HepG2 (cell line): ENCODE measurements around the gene ZFP92. TPM values are rescaled to one million over a fixed set of nuclear protein-coding genes. Genes with fewer than 3 reads are reported as not detected.
A peak's percentile ranks its signal among the peaks of the same experiment; 100 is the strongest.

Source experiments
- ATAC-seq: fragments of 200-7000 bp; cut with Tn5 transposase; 3 replicates; pipeline ENCODE4 v1.9.1; 2020; ENCODE audit warnings: mild to moderate bottlenecking, moderate library complexity
- BruUV-seq: library from RNA; stranded (reverse); fragments of 400-500 nt; replicated peaks from 2 replicates; lab custom pipeline; 2021; lab: Mats Ljungman, UMichigan
- CTCF ChIA-PET: fragments of 300-600 bp; formaldehyde crosslinking; extraction: SDS; loops from one replicate; lab custom pipeline; 2021; ENCODE audit warnings: low total read pairs, inconsistent platforms, low intra/inter-chr PET ratio; lab: Yijun Ruan, JAX
- POLR2A ChIA-PET: fragments of 350-600 bp; sonication (Branson Sonifier 250); formaldehyde crosslinking; loops from one replicate; lab custom pipeline; 2020; ENCODE audit warnings: antibody characterized with exemption, inconsistent platforms; lab: Yijun Ruan, JAX
- DNase-seq: peaks from one replicate; pipeline ENCODE4 v3.0.0-alpha.2; 2015; ENCODE audit warnings: low spot score
- FAIRE-seq: peaks from 3 replicates; lab custom pipeline; 2011; peaks lifted over from hg19 to GRCh38; lab: Jason Lieb, UNC
- H2AFZ ChIP-seq: one replicate; pipeline ENCODE4 v1.6.1; 2011; ENCODE audit warnings: low read length, inconsistent platforms
- H3K27ac ChIP-seq: fragments of 300-600 bp; 3 replicates; pipeline ENCODE4 v1.8.0; 2011; ENCODE audit warnings: mixed run types, mild to moderate bottlenecking, mixed read lengths, low read length, inconsistent platforms; ENCODE audit not compliant: insufficient read depth; ENCODE audit errors: extremely low read length
- H3K27me3 ChIP-seq, 2 experiments: fragments of 200-600 bp in 1 of 2; 2 replicates in 1 of 2; 3 replicates in 1 of 2; pipeline versions ENCODE4 v1.6.0 to v1.8.0; 2011; ENCODE audit warnings: low read length in 2 of 2, mild to moderate bottlenecking in 2 of 2, moderate library complexity in 2 of 2, inconsistent platforms in 1 of 2; ENCODE audit not compliant: insufficient read depth in 2 of 2, control insufficient read depth in 1 of 2
- H3K36me3 ChIP-seq, 2 experiments: fragments of 200-600 bp in 1 of 2; replicated peaks in 1 of 2; 2 replicates in 1 of 2; 3 replicates in 1 of 2; pipeline versions ENCODE4 v1.5.1 to v1.8.0; 2011; ENCODE audit warnings: low read length in 2 of 2, inconsistent platforms in 1 of 2; ENCODE audit not compliant: insufficient read depth in 2 of 2, control insufficient read depth in 1 of 2
- H3K4me1 ChIP-seq: 2 replicates; pipeline ENCODE4 v1.5.1; 2012; ENCODE audit warnings: low read length, inconsistent platforms; ENCODE audit not compliant: insufficient read depth
- H3K4me2 ChIP-seq: 2 replicates; pipeline ENCODE4 v1.6.0; 2011; ENCODE audit warnings: low read depth, low read length, inconsistent platforms
- H3K4me3 ChIP-seq, 3 experiments: fragments of 200-600 bp in 1 of 3; sonication (generic), shearing (Covaris generic) in 1 of 3; replicated peaks in 1 of 3; 2 replicates each; pipeline ENCODE4 v1.5.1; 2011 to 2016; ENCODE audit warnings: low read length in 3 of 3, inconsistent platforms in 2 of 3, low read depth in 2 of 3, mild to moderate bottlenecking in 2 of 3, control low read depth in 1 of 3, mixed read lengths in 1 of 3; ENCODE audit not compliant: insufficient read depth in 1 of 3
- H3K79me2 ChIP-seq: one replicate; pipeline ENCODE4 v1.6.1; 2011; ENCODE audit warnings: low read length, inconsistent platforms; ENCODE audit not compliant: insufficient read depth
- H3K9ac ChIP-seq: 2 replicates; pipeline ENCODE4 v1.6.0; 2011; ENCODE audit warnings: mild to moderate bottlenecking, low read depth, low read length, inconsistent platforms; ENCODE audit not compliant: insufficient read depth
- H3K9me3 ChIP-seq: 2 replicates; pipeline ENCODE4 v1.5.1; 2012; ENCODE audit warnings: mild to moderate bottlenecking, low read length
- H4K20me1 ChIP-seq: 2 replicates; pipeline ENCODE4 v1.6.0; 2011; ENCODE audit warnings: inconsistent platforms, mild to moderate bottlenecking, low read length, moderate library complexity; ENCODE audit not compliant: insufficient read depth
- CTCF ChIP-seq: sonication (generic); formaldehyde crosslinking; IDR thresholded peaks from 2 replicates; pipeline ENCODE4 v1.5.0; 2020; ENCODE audit warnings: mild to moderate bottlenecking, missing genetic modification reagents, moderate library complexity
- KLF11 ChIP-seq: IDR thresholded peaks from 2 replicates; pipeline ENCODE4 v1.6.1; 2016; ENCODE audit warnings: missing compliant biosample characterization
- SMC3 ChIP-seq: IDR thresholded peaks from 2 replicates; pipeline ENCODE4 v1.6.1; 2011; ENCODE audit warnings: low read length, improper control_type of control experiment
- STAG1 ChIP-seq: sonication (generic); formaldehyde crosslinking; IDR thresholded peaks from 2 replicates; pipeline ENCODE4 v1.4.0; 2020; ENCODE audit warnings: missing genetic modification reagents
- ZNF780A ChIP-seq: sonication (generic); formaldehyde crosslinking; IDR thresholded peaks from 2 replicates; pipeline ENCODE4 v1.8.0; 2022; ENCODE audit warnings: mild to moderate bottlenecking, missing genetic modification reagents, moderate library complexity
- ZSCAN31 ChIP-seq: sonication (generic); formaldehyde crosslinking; IDR thresholded peaks from 2 replicates; pipeline ENCODE4 v1.5.0; 2020; ENCODE audit warnings: low read depth, mild to moderate bottlenecking, missing genetic modification reagents
- WGBS: methylation state at CpG from one replicate; pipeline ENCODE4 v1.1.6; 2017; ENCODE audit warnings: low lambda C conversion rate; 5-methylcytosine and 5-hydroxymethylcytosine counted together
- in situ Hi-C: cut with HindIII; loops from 2 replicates; pipeline ENCODE4 v1.10.0; 2017; ENCODE audit warnings: low pct_unique_long_range_greater_than_20kb; ENCODE audit not compliant: extremely low pct_ligation_motif_present
- intact Hi-C: fragments of 100-400 bp; cut with micrococcal nuclease; formaldehyde crosslinking; loops from one replicate; pipeline ENCODE4 v1.10.0; 2022; ENCODE audit not compliant: unreplicated experiment
- polyA plus RNA-seq, 8 experiments: library from polyadenylated mRNA; depleted of rRNA in 3 of 8; stranded (reverse) in 7 of 8; unstranded in 1 of 8; fragments of >200 nt; fragmentation: Illumina TruSeq in 4 of 8; extraction: Trizol in 4 of 8; gene quantifications; 2 replicates each; pipeline versions ENCODE4 v1.2.1 to v1.2.3, GENCODE V29; 2011 to 2016; ENCODE audit warnings: low read depth in 4 of 8, missing spikeins in 1 of 8, mixed read lengths in 1 of 8; ENCODE audit not compliant: insufficient read depth in 1 of 8
- small RNA-seq, 3 experiments: library from RNA; depleted of rRNA; stranded (forward); fragments of <200 nt; gene quantifications; one replicate each; pipeline ENCODE3, GENCODE V24; 2012; ENCODE audit warnings: low read depth in 2 of 3, low replicate concordance in 1 of 3; ENCODE audit not compliant: insufficient read length in 3 of 3, insufficient read depth in 2 of 3
- total RNA-seq, 5 experiments: library from RNA; depleted of rRNA; stranded (reverse); fragments of >200 nt; fragmentation: Illumina TruSeq; extraction: Trizol; gene quantifications; 2 replicates each; pipeline ENCODE4 v1.2.3, GENCODE V29; 2016; ENCODE audit warnings: low read depth in 1 of 5
- TF ChIP-seq, protein P1 (sequence below): sonication (generic); formaldehyde crosslinking; IDR thresholded peaks from 2 replicates; pipeline ENCODE4 v1.5.1; 2020; ENCODE audit warnings: missing genetic modification reagents, mild to moderate bottlenecking, borderline replicate concordance

ZFP92 gene
- total and polyA plus RNA-seq, 2 of the 13 experiments (the other 11 are each of a cell fraction or from before 2014, with no cell fraction given) = 0.02 TPM; not detected in 1

DNA sequence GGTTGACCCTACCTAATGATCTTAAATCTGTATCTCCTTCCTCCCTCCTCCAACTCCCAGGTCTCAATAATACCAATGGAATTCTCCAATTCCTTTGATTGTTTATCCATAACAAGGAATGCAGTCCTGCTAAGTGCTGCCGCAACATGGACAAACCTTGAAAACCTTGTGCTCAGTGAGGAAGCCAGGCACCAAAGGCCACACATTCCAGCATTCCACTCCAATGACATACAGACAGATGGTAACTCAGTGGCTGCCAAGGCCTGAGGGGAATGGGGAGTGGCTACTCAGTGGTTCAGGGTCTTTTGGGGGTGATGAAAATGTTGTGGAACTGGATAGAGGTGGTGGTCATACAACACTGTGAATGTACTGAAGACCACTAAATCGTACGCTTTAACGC lies 48.7 kb downstream of the ZFP92 start (continued):
- TF ChIP-seq, protein P1, sequence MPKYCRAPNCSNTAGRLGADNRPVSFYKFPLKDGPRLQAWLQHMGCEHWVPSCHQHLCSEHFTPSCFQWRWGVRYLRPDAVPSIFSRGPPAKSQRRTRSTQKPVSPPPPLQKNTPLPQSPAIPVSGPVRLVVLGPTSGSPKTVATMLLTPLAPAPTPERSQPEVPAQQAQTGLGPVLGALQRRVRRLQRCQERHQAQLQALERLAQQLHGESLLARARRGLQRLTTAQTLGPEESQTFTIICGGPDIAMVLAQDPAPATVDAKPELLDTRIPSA (CRISPR knock-in tag) = no peak
- TF ChIP-seq ZSCAN31 (CRISPR knock-in tag) = no peak
- TF ChIP-seq, all 625 proteins: peak for 0

DNA sequence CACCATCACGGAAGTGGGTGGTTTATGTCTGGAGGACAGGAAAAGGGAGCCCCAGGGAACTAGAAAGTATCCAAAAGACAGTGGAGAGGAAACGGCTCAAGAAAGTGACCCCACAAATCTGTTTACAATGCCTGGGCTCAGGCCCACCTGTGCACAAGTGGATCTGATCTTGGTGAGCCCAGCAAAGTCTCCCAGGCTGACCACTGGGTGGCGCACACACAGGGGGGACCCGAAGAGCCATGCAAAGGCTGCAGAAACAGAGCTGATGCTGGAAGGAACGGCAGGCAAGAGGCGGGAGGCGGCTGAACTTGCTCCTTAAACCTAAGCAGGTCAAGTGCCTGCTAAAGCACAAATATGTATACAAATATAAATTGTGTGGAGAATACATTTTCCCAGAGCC lies 49.6 kb downstream of the ZFP92 start:
- in situ Hi-C loops = no loop called here
- TF ChIP-seq STAG1 (CRISPR knock-in tag) (peak; percentile 48), KLF11 (CRISPR knock-in tag) (no peak), ZNF780A (CRISPR knock-in tag) (no peak), SMC3 (peak; percentile 55), CTCF (CRISPR knock-in tag) (peak; percentile 78)
- TF ChIP-seq, all 625 proteins: peak for 3
- 65% methylated on average over 5 of the region's 7 CpGs for WGBS
- Histone ChIP-seq H3K9ac (no peak overlapping the region), H3K9me3 (no peaks in the 10 kb centered on the region), H3K27me3 (no peaks in the 10 kb centered on the region), H3K27ac (no peak overlapping the region), H3K4me1 (no peaks in the 10 kb centered on the region), H2AFZ (no peak overlapping the region), H3K36me3 (peaks cover 0 to 3% of the 10 kb centered on the region in 2 experiments; a peak in 2 of 5 replicates), H3K4me3 (no peak overlapping the region), H3K79me2 (no peaks in the 10 kb centered on the region), H4K20me1 (no peaks in the 10 kb centered on the region), H3K4me2 (no peak overlapping the region)
- FAIRE-seq = peak; percentile 87
- ChIA-PET POLR2A (interaction anchor here (0.6 to 0.8 kb wide), 2 partner anchors 10 to 488 kb away, joined by 3 to 4 read pairs; partner anchors contain the start of gene HAUS7), CTCF (interaction anchor here (0.7 to 2.0 kb wide), 4 partner anchors 10 to 47 kb away, joined by 3 to 20 read pairs (median 4); partner anchors contain the start of genes BGN and HAUS7)
- ATAC-seq = peak; percentile 88
- intact Hi-C loops = loop anchor here (1.0 kb wide), 1 partner anchor 46 kb away; no protein-coding TSS in a partner anchor
- DNase-seq = peak; percentile 15
- BruUV-seq = no TSS peak

Small RNA genes lying within 50 kb of the gene (small RNA-seq; reads per million reads assigned to genes)
- gene RN7SL667P = 0 reads per million in 3 experiments

Other genes starting within 250 kb of the ZFP92 start
- not detected in 2 replicates for gene MAGEA1, start 232.2 kb upstream of the ZFP92 start, total RNA-seq (2016; rRNA removed; fragmentation: Illumina TruSeq; extraction: Trizol)
- gene MAGEA1, start 232.2 kb upstream of the ZFP92 start, polyA plus RNA-seq (2011; rRNA removed) = not detected in 2 replicates
- not detected in 2 replicates for gene PNMA6F, start 89.7 kb upstream of the ZFP92 start, total RNA-seq (2016; rRNA removed; fragmentation: Illumina TruSeq; extraction: Trizol)
- not detected in 2 replicates for gene PNMA6F, start 89.7 kb upstream of the ZFP92 start, polyA plus RNA-seq (2011; rRNA removed)
- gene ZNF275, start 77.3 kb upstream of the ZFP92 start, total RNA-seq (2016; rRNA removed; fragmentation: Illumina TruSeq; extraction: Trizol) = 6.4 and 9.5 TPM in 2 replicates
- gene ZNF275, start 77.3 kb upstream of the ZFP92 start, polyA plus RNA-seq (2011; rRNA removed) = 11.1 and 11.8 TPM in 2 replicates
- not detected in 2 replicates for gene PNMA6E, start 10.1 kb upstream of the ZFP92 start, total RNA-seq (2016; rRNA removed; fragmentation: Illumina TruSeq; extraction: Trizol)
- gene PNMA6E, start 10.1 kb upstream of the ZFP92 start, polyA plus RNA-seq (2011; rRNA removed) = not detected in 2 replicates
- gene TREX2, start 34.6 kb downstream of the ZFP92 start, total RNA-seq (2016; rRNA removed; fragmentation: Illumina TruSeq; extraction: Trizol) = 0.18 TPM in 1 of 2 replicates, not detected in the other
- 0.13 and 0.17 TPM in 2 replicates for gene TREX2, start 34.6 kb downstream of the ZFP92 start, polyA plus RNA-seq (2011; rRNA removed)
- gene HAUS7, start 59.1 kb downstream of the ZFP92 start, total RNA-seq (2016; rRNA removed; fragmentation: Illumina TruSeq; extraction: Trizol) = 42.4 and 52.1 TPM in 2 replicates
- gene HAUS7, start 59.1 kb downstream of the ZFP92 start, polyA plus RNA-seq (2011; rRNA removed) = 9.1 and 10.9 TPM in 2 replicates
- gene BGN, start 83.5 kb downstream of the ZFP92 start, total RNA-seq (2016; rRNA removed; fragmentation: Illumina TruSeq; extraction: Trizol) = 0.18 TPM in 1 of 2 replicates, not detected in the other
- gene BGN, start 83.5 kb downstream of the ZFP92 start, polyA plus RNA-seq (2011; rRNA removed) = 0.40 and 0.63 TPM in 2 replicates
- gene ATP2B3, start 106.2 kb downstream of the ZFP92 start, total RNA-seq (2016; rRNA removed; fragmentation: Illumina TruSeq; extraction: Trizol) = not detected in 2 replicates
- not detected in 2 replicates for gene ATP2B3, start 106.2 kb downstream of the ZFP92 start, polyA plus RNA-seq (2011; rRNA removed)
- gene CCNQ, start 187.7 kb downstream of the ZFP92 start, total RNA-seq (2016; rRNA removed; fragmentation: Illumina TruSeq; extraction: Trizol) = 23.7 and 25.5 TPM in 2 replicates
- 15.0 and 22.0 TPM in 2 replicates for gene CCNQ, start 187.7 kb downstream of the ZFP92 start, polyA plus RNA-seq (2011; rRNA removed)
- 357 and 435 TPM in 2 replicates for gene DUSP9, start 235.7 kb downstream of the ZFP92 start, total RNA-seq (2016; rRNA removed; fragmentation: Illumina TruSeq; extraction: Trizol)
- gene DUSP9, start 235.7 kb downstream of the ZFP92 start, polyA plus RNA-seq (2011; rRNA removed) = 235 and 335 TPM in 2 replicates